Measurements from ENCODE around the gene ELOF1.
"Not testable (repeated sequence)": the region's sequence is repeated elsewhere in the genome, so short reads cannot be mapped to it uniquely, and the experiment has no call there.

ELOF1 gene

DNA sequence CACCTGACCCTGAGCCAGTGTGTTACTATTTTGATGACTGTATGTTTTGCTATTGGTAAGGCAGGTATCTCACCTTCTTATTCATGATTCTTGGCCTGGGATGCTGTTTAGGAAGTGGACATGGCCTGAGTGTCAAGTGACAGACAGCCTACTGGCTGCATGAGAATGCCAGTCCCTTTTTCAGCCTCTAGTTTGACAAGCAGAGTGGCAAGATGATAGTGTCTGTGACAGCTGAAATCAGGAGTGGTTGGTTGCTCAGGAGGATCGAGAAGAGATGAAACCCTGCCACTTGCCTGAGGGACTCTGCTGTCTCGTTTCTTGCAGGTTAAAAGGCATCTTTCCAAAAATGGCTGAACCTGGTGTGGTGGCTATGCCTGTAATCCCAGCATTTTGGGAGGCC is 7.1 kb upstream of the ELOF1 start:
- DNase-seq (ENCODE audit: low read depth), result no peak

DNA sequence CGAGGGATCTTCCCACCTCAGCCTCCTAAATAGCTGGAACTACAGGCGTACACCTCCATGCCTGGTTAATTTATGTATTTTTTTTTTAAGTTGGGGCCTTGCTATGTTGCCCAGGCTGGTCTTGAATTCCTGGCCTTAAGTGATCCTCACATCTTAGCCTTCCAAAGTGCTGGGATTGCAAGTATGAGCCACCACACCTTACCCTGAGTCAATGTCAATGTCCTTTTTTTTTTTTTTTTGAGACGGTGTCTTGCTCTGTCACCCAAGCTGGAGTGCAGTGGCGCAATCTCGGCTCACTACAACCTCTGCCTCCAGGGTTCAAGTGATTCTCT is 6.6 kb upstream of the ELOF1 start:
- DNase-seq (ENCODE audit: low read depth), result not testable (repeated sequence)

DNA sequence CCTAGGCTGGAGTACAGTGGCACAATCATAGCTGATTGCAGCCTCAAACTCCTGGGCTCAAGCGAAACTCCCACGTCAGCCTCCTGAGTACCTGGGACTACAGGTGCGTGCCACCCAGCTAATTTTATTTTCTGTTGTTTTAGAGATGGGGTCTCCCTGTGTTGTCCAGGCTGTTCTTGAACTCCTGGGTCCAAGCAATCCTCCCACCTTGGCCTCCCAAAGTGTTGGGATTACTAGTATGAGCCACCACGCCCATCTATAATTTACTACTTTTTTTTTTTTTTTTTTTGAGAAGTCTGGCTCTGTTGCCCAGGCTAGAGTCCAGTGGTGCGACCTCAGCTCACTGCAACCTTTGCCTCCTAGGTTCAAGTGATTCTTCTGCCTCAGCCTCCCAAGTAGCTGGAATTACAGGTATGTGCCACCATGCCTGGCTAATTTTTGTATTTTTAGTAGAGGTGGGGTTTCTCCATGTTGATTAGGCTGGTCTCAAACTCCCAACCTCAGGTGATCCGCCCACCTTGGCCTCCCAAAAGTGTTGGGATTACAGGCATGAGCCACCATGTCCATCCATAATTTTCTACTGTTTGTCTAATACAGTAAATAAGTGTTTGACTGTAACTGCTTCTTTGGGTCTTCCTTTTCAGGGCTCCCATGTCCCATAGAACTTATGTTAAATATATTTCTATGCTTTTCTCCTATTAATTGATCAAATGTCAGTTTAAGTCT is 5.2 kb upstream of the ELOF1 start:
- DNase-seq (ENCODE audit: low read depth), result not testable (repeated sequence)

DNA sequence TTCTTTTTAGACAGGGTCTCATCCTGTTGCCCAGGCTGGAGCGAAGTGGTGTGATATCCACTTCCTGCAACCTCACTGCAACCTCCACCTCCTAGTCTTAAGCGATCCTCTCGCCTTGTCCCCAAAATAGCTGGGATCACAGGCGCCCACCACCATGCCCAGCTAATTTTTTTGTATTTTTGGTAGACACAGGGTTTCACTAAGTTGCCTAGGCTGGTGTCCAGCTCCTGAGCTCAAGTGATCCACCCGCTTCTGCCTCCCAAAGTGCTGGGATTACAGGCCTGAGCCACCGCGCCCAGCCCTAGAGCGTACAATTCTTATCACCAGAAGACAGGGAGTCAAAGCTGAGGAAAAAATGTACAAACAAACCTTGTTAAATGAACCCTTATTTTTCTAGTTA is 4.5 kb upstream of the ELOF1 start:
- DNase-seq (ENCODE audit: low read depth), result no peak

DNA sequence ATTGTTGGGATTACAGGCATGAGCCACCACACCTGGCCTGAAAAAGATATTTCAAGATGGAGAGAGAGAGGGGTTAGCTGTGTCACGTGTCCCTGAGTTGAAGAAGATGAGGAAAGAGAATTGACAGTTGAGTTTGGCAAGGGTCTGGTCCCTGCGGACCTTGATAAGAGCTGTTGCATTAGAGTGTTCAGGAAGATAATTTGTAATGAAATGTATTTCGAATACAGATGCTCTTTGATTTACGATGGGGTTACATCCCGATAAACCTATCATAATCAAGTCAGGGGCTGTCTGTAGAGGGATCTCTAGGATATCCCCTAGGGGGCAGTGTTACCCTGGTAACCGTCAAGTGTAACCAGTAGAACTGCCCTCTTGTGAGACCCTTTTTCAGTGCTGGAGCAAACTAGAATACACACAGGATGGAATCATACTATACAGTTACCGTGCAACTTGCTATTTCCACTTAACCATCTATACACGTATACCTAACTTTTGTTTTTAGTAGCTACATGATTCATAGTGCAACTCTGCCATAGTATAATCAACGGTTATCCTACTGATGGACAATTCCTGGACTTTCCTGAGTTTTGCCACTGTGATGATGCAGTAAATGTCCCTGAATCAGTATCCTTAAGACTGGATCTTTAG is 1.5 kb upstream of the ELOF1 start:
- no peak for DNase-seq (ENCODE audit: low read depth)

DNA sequence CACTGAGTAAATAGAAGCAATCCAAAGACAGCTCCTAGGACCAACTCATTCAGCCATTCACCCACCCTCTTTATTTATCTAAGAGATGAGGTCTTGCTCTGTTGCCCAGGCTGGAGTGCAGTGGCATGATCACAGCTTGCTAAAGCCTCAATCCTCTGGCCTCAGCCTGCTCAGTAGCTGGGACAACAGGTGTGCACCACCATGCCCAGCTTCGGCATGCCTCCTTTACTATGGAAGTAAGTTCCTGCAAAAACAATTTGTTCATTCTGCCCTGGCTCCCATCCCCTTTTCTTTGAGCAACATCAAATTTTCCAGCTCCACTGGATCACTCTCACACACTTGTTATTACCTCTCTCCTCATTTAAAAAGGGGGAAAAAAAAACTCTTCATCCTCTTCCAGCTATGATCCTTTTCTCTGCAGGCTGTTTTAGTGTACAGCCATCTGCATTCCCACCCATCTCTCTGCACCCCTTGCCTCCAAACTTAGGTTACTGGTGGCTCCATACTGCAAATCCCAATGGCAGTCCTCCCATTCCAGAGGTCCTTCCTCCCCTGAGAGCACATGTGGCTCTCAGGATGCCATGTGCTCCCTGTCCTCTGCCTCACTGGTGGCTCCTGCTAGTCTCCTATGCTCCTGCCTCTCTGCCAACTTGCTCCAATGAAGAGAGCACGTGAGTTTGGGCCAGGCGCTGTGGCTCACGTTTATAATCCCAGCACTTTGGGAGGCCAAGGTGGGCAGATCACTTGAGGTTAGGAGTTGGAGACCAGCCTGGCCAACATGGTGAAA is 2.2 kb downstream of the ELOF1 start:
- no peak for DNase-seq (ENCODE audit: low read depth)

DNA sequence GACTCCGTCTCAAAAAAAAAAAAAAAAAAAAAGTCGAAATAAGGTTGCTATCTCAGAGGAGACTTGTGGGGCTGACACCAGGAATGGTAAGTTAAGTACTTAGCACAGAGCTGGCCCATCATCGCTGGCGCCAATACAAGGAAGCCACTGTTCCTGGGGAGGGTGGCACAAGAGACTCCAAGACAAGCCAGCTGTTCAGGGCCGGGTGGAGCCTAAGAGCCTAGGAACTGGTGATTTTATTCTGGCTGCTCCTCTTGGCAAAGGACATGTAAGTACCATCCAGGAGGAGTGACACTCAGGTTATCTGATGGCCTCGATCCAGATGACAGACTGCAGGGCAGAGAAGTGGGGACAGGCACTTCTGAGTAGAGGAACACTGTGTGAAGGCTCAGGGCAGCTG is 3.8 kb downstream of the ELOF1 start:
- no peak for DNase-seq (ENCODE audit: low read depth)

DNA sequence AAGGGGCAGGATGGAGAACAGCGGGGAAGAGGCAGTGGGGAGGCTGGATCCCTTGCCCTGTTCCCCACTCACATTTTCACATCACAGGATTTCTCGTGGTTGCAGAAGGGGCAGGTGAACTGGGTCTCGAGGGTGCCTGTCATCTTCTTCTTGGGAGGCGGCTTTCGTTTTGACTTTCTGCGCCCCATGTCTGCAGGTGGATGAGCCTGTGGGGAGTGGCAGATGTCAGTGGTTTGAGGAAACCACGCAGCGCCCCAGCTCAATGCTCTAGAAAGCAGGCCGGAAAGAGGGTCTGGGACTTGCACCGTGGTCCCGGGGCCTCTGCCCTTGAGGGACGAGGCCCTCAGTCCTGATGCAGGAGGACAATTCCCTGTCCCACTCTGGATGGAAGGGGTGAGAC is 4.9 kb downstream of the ELOF1 start:
- no peak for DNase-seq (ENCODE audit: low read depth)

DNA sequence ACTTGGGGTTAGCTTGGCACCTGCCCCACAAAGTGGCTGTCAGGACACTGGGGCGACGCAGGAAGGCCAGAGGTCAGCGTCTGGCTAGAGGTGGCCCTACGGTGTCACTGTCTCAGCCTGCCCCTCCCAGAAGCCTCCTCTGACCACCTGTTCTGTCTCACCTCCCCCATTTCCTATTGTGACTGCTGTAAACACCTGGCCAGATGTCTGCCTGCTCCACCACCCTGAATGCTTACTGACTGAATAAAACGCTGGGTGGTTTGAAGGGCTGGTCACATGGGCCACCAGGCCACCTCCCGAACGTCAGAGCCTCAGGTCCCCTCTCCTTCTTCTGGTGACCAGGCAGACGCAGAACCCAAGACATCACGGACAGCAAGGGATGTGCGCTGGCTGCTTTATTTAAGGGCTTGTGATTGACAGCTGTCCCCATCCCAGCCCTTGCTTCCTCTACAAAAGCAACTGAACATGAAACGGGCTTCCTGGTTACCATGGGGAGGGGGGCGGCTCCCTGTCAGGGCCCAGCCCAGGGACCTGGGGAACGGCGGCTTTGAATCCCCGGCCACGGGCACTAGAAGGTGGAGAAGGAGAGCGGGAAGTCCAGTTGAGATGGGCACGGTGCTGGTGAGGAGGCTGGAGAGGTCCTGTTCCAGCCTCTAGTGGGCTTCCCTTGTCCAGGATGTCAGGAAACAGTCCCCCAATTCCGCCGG is 6.2 kb downstream of the ELOF1 start:
- DNase-seq (ENCODE audit: low read depth), result no peak

DNA sequence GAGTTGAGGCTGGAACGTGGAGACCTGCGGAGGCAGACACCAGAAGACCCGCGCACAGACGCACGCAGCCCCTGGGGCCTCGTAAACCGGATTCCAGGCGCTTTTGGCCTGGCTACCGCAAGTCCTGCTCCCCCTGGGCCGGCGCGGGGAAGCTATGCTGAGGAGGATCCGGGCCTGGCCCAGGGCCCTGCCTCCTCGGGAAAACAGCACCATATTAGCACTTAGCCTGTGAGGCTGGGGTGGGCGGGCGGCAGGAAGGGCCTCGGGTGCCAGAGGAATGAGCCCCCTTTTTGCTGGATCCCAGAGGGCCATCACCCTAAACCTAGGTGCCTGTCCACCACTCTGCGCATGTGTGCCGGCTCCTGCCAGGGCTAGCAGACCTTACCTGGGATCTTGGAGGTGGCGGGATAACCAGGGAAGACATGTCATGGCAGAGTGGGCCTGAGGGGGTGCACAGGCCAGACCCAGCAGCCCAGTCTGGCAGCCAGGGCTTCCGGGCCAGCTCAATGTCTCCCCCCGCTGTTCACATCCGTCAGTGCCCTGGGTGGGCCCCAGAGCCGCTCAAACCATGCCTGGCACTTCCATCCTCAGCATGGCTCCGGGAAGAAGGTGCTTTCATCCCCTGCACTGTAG is 7.3 kb downstream of the ELOF1 start:
- DNase-seq (ENCODE audit: low read depth), result no peak

DNA sequence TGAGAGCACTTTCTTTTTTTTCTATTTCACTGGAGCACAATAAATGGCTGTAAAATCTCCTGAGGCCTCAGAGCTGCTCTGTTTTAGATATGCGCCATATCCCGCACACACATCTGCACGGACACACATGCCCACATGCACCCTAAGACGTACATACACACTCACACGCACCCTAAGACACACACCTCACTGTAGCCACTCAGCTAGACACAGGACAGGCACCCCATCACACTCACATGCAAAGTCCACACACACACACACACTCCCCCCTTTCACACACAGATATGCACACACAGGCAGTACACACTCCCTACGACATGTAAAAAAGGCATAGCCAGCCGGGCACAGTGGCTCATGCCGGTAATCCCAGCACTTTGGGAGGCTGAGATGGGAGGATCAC is 8.8 kb downstream of the ELOF1 start:
- no peak for DNase-seq (ENCODE audit: low read depth)

DNA sequence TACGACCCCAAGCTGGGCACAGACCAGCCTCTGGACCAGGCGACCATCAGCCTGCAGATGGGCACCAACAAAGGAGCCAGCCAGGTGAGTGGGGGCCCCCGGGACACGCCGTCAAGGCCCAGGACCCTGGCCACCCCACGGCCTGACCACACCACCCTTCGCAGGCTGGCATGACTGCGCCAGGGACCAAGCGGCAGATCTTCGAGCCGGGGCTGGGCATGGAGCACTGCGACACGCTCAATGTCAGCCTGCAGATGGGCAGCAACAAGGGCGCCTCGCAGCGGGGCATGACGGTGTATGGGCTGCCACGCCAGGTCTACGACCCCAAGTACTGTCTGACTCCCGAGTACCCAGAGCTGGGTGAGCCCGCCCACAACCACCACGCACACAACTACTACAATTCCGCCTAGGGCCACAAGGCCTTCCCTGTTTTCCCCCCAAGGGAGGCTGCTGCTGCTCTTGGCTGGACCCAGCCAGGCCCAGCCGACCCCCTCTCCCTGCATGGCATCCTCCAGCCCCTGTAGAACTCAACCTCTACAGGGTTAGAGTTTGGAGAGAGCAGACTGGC is 9.6 kb downstream of the ELOF1 start:
- no peak for DNase-seq (ENCODE audit: low read depth)

DNA sequence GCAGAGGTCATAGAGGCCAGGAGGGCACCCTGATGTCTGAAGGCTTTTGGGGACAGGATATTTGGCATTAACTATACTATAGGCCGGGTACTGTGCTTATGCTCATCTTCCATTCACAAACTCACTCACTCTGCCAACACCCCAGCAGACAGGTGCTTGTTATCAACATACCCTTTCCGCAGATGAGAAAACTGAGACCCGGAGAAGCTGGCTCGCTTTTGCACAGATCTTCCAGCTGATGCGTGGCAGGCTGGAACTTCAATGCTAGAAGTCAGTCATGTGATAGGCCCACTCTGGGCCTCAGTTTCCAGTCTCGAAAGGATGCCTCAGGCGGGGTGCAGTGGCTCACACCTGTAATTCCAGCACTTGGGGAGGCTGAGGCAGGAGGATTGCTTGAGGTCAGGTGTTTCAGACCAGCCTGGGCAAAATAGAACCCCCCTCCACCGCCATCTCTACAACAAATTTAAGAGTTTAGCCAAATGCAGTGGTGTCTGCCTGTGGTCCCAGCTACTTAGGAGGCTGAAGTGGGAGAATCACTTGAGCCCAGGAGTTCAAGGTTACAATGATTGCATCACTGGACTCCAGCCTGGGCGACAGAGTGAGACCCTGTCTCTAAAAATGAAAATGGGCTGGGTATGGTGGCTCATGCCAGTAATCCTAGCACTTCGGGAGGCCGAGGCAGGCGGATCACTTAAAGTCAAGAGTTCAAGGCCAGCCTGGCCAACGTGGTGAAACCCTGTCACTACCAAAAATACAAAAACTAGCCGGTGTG is 10.9 kb downstream of the ELOF1 start:
- DNase-seq (ENCODE audit: low read depth), result no peak

DNA sequence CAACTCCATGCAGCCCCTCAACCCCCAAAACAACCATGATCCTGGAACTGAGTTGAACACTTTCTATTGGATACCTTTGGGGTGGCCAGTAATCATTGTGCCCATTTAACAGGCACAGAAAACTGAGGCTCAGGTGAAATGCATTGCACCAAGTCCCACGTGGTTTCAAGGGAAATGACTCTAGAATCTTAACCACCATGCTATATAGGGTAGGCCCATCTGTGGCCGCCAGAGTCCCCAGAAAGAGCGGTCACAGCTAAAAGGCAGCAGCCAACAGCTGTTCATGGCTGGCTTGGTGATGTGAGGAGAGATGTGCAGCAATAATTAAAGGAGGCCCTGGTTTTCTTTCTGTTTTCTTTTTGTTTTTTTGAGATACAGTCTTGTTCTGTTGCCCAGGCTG is 17.8 kb downstream of the ELOF1 start:
- DNase-seq (ENCODE audit: low read depth), result no peak

DNA sequence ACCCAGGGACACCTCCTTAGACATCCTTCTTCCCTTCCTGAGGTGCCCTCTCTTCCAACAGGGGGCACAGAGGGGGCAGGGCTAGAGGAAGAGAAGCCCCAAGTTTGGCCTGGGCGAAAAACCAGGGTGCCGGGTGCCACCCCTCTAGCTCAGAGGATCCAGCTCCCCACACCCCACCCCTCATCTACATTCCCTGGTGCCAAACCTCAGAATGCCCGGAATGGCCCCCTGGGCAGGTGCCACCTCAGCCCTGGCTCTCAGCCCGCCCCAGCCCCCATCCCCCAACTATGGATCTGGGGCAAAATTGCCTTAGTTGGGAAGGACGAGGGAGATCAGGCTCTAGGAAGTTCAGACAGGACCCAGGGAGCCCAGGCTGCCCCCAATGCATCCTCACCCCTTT is 18.4 kb downstream of the ELOF1 start:
- DNase-seq (ENCODE audit: low read depth), result no peak

DNA sequence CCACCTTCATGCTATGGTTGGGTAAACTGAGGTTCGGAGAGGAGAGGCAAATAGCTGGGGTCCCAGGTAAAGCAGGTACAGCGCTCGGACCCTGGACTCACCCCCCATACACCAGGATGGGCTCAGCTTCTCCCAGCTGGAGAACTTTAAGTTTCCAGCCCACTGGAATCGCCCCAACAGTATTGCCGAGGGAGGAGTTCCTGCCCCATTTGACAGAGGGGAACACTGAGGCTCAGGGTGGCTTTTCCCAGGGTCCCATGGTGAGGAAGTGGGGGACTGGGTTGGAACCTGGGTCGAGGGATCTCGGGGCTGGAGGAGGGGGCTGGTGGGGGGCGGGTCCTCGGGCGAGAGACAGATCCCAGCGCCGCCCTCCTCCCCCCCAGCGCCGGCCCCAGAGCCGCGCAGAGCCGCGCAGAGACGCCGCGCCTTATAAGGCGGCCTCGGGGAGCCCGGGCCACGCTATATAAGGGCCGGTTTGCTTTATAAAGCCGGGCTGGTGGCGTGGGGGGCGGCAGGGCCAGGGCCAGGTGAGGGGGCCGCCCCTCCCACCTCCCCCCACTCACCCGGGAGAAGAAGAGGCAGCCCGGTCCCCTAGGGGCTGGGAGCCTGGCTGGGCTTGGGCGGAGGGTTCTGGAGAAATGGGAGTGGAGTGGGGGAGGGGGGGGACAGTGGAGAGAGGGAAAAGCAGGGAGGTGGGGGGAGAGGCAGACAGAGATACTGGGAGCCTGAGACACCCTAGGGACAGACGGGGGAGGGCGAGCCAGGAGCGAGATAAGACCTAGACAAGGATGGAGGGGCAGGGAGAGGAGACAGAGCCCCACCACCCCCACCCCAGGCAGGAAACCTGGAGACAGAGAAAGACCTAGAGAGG is 19.3 kb downstream of the ELOF1 start:
- no peak for DNase-seq (ENCODE audit: low read depth)

DNA sequence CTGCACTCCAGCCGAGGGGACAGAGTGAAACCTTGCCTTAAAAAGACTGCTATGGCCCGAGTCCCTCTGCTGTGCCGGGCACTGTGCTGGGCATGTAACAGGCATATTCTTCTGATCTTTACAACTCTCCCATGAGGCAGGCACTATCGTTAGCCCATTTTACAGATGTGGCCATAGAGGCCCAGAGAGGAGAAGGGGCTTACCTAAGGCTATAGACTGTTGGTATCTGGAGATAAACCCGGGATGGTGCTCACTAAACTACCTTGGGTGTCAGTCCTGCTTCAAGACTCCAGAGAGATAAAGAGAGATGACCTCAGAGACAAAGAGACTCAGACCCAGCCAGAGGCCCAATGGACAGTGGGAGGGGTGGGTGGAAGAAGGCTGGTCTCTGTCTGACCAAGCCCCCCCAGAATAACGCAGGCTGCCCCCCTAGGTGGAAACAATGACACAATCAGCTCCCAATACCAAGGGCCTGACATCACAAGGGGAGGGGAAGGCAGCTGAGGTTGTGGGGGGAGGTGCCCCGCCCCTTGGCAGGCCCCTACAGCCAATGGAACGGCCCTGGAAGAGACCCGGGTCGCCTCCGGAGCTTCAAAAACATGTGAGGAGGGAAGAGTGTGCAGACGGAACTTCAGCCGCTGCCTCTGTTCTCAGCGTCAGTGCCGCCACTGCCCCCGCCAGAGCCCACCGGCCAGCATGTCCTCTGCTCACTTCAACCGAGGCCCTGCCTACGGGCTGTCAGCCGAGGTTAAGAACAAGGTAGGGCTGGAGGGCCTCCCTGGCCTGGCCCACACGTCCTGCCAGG is 20.6 kb downstream of the ELOF1 start, which contains the start of gene CNN1:
TSS of gene CNN1 (plus strand) at position 620 of the 805 bp plus-strand sequence. CDS start at position 697, 77 bp downstream.
- no peak for DNase-seq (ENCODE audit: low read depth)

DNA sequence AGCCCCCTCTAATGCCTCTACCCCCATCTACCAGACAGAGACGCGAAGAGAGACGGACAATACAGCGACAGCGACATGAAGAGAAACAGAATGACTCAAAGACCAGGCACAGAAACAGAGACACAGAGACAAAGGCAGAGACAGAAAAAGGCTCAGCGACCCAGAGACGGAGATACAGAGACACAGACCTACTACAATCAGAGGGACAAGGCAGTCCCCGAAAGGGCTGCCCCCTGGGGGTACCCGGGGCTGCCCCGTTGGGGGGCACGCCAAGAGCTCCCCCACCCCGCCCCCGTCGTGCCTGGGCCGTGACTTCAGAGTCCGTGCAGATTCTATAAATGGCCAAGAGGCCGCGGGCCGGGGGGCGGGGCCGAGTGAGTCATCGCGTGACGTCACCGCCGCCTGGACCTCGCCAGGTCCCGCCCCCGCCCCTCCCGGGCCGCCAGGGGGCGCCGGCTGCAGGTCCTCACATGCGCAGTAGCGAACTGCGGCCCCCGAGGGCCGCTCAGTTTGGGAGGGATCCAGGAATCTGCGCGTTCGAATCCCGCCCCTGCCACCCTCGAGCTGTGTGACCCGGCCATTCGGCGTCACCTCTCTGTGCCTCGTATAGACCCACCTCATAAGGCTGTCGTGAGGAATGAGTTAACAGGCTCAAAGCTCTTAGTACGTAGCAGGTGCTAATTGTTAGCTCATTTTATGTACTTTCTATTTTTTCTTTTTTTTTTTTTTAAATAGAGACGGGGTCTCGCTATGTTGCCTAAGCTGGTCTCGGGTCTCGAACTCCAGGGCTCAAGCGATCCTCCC is 23.0 kb downstream of the ELOF1 start:
- DNase-seq (ENCODE audit: low read depth), result peak; percentile 73

Data from stimulated activated CD8-positive, alpha-beta memory T cell treated with anti-CD3 and anti-CD28 coated beads, Interleukin-12 subunit alpha, Interleukin-12 subunit beta, amount 100 ng/mL, for 4 hours (primary cell).